ENCODE data around the gene UBE2V1.

The UBE2V1 gene

DNA sequence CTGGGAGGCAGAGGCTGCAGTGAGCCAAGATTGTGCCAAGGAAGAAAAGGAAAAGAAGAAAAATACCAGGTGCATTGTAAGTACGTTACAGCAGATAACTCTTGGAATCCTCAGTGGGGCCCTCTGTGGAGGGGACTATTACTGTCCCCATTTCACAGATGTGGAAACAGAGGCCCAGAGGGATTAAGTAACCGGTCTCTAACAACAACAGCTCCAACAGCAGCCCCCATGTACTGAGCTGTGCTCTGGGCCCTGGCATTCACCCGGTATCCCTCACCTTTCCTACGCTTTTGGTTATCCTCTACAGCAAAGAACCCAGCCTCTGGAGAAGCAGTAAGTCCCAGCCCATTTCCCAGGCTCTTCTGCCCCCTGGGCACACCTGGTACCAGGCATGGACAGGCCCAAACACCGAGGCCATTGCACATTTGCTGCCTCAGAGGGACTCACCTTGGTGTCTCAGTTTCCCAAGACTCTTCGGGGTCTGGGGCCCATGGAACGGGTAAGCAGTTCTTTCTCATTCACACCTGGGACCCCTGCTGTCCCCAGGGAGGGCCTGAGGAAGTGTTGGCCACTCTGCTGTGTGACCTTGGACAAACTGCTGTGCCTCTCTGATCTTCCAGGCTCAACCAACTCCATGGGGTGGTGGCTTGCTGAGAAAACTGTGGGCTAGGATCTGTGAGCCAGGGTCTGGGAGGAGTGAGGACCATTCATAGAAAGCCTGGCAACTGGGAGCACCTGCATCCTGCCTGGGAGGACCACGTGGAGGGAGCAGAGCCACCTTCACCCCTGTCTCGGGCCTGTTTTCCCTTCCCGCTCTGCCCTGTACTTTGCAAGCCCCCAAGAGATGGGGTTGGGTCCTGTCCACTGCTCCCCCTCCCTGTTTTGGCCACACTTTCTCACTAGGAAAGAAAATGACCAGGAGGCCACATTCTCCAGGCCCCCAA is 70.3 kb downstream of the UBE2V1 start:
- no peak for DNase-seq

DNA sequence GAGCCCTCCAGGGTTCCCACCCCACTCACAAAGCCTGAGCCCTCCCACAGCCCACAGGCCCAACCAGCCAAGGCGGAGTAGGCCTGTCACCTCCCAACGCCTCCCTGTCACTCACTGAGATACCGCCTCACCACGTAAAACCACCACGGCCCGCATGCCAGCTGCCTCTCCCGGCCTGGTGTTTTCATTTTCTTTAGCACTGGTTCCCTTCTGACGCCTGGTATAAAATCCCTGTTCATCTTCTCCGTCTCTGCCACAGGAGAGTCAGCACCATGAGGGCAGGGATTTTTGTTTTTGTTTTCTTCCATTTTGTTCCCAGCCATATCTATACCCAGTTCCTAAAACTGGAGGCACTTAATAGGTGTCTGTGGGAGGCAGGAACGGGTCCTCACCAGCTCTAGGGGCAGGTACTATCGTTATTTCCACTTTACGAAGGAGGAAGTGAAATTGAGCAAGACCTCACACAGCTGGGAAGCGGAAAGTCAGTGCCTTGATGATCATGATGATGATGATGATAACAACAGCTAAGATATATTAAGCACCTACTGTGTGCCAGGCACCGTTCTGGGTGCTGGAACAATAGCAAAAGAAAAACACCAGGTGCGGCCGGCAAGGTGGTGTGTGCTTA is 71.6 kb downstream of the UBE2V1 start:
- no peak for DNase-seq

DNA sequence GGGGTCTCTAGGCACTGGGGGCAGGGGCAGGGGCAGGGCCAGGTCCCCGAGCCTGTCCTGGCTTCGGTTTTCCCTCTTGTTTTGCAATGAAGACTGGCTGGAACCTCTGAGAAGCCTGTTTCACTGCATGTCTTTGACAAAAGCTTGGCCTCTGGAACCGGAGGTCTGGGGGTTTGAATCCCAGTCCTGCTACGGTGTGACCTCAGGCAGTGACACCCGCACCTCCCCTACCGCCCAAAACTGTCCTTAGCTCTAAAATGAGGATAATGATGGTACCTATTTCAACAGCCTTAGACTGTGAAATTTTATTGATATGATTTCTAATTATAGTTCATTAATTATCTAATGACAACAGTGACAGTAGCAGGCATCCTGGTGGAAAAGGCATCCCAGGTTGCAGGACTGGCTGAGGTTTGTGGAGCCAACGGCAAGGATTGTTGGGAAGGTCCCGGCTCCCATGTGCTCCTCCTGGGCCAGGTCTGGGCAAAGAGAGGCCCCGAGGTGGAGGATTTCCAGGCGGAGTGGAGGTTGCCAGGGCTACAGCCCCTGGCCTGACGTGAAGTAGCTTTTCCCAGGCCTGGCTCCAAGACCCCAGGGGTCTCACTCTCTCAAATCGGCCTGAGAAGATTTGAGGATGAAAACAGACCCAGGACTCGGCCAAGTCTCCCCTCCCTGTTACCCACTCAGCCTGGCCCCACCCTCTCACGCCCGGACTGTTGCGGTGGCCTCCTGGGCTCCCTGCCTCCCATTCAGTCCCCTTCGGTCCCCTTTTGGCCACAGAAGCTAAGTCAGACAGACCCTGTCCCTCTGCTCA is 72.3 kb downstream of the UBE2V1 start:
- no peak for DNase-seq

DNA sequence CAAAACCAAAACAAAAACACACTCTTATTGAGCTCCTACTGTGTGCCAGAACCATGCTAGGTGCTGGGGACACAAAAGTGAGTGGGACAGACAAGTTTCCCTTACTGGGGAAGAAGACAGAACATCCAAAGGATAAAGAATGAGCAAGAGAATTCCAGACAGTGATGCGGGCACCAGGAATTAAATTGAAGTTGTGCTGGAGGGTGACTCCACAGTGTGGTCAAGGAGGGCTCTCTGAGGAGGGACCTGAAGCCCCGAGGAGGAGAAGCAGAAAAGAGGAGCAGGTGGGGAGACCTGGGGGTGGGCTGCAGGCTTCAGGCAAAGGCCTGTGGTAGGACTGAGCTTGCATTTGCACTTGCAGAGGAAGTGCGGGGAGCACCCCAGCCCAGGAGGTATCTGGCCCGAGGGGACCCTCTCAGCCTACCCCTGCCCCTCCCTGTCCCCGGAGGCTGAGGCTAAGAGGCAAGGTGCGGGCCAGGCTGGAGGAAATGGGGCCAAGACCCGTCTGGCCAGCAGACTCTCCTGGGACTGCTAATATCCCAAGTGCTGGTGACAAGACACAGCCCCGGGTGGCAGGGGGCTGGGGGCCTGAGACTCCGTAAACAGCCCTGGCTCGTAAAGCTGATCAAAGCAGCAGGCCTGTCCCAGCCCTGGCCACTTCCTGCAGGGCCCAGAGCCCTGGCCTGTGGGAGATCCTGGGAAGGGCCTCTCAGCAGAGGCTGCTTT is 73.1 kb downstream of the UBE2V1 start:
- DNase-seq = no peak

DNA sequence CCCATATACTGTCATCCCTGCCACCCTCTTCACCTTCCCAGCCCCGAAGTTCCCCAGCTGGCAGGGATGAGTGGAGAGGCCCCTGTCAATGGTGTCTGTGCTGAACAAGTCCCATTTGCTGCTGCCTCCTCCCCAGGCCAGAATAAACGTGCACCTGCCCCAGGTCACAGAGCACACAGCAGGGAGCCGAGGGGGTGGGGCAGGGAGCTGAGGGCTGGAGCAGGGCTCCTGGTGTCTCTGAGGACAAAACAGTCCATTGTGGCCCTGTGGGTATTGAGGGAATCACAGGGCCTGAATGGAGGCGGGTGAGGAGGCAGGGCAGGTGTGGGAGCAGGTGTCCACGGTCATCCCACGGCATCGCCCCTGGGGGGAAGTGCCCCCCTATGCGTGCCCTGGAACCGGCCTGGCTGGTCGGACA is 74.4 kb downstream of the UBE2V1 start:
- DNase-seq = no peak

DNA sequence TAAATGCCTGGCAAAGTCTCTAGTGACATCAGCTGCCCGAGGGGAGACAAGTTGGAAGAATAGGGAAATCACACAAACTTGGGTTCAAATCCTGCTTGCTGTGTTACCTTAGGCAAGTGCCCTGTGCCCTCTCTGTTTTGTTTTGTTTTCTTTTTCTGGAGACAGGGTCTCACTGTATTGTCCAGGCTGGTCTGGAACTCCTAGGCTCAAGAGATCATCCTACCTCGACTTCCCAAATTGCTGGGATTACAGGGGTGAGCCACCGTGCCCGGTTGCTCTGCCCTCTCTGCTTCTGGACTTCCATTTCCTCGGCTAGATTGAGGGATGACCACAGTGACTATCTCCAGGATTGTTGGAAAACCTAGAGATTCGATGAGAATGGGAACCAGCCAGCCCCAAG is 74.8 kb downstream of the UBE2V1 start:
- no peak for DNase-seq

DNA sequence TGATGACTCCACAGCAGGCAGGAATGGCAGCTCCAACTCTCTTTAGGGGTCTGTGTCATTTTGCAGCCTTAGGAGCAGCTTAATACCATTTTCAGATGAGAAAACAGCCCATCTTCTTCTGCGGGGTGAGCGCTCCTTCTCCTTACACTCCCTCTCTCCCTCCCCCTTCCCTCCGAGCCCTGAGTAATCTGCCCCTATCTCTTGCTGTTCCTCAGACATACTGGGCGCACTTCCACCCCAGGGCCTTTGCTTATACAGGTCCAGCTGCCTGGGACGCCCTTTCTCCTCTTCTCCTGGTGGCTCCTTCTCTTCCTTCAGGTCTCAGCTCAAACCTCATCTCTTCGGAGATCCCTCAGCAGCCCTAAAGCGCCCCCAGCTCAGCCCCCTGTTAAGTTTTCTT is 75.4 kb downstream of the UBE2V1 start:
- no peak for DNase-seq

DNA sequence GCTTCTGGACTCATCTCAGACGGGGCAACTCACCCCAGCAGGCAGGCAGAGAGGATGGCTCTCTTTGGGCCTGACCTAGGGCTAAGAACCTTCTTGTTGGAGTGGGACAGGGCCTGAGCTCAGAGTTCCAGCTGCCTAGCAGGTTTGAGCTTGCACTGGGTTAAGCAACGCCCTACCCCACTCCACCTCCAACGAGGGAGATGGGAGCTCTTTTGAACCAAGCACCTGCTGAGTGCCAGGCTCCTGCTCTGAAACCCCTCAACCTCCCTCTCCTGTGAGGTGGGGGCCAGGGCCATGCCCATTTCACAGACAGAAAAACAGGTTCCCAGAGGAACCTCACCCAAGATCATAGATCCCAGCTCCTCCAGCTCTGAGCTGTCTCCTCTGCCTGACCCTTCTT is 75.8 kb downstream of the UBE2V1 start:
- no peak for DNase-seq

DNA sequence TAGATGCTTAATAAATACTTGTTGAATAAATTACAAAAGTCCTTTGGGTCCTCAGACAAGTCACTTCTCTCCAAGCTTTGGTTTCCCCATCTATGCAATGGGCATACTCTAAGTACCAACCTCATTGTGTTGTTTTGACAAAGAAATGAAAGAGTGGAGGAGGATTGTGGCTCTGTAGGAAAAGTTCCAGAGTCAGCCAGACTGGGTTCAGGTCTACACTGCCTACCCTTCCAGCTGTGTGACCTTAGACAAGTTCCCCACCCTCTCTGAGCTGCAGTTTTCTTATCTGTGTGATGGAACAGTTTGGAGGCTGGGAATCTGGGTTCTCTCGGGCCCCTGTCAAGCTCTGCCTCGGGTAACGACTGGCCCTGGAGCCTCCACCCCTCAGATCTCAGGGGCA is 76.2 kb downstream of the UBE2V1 start:
- no peak for DNase-seq

DNA sequence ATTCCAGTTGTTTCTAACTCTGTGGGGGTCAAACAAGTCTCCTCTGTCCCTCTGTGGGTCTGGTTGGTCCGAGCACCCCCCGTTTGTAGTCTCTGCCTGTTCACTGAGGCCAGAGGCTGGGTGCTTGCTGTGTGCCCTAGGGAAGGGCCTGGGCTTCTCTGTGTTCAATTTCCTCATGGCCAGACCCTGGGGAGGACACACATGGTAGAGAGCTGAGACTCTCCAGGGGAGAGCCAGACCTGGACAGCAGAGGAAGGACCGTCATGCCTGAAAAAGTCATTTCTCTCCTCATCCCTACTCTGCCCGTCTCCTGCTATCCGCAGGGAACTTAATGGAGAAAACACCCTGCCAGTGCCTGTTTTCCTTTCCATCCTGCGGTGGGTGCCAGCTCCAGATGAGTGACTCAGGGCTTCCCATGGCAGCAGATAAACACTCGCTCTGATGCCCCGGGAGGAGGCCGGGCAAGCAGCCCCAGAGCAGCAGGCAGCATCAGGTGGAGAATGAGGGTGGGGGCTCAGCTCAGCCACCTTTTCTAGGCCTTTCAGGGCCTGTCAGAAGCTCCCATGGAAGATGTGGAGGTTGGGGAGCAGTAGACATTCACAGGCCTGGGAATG is 78.3 kb downstream of the UBE2V1 start:
- no peak for DNase-seq

DNA sequence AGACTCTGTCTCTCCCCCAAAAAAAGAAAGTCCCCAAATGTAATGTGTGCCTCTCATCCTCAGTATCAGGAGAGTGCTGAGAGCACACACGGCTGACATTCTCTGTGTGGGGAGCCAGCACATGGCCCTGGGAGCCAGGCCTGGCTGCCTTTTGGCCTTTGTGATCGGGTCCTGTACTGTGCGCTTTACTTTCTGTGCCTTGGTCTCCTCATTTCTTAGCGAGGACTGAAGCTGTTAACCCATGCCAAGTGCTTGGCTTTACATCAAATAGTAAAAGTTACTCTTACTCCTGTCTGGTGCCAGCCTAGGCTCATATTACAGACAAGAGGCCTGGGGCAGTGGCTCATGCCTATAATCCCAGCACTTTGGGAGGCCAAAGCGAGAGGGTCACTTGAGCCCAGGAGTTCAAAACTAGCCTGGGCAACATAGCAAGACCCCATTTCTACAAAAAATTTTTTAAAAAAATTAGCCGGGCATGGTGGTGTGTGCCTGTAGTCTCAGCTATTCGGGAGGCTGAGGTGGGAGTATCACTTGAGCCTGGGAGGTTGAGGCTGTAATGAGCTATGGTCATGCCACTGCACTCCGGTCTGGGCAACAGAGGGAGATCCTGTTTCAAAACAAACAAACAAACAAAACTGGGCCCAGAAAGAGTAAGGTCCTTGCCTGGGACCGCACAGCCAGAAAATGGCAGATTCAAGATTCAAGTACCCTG is 79.8 kb downstream of the UBE2V1 start:
- DNase-seq = no peak

Measured in hippocampal formation (tissue), 2 donors.